Skeletal muscle satellite cell (primary cell): Measurements from ENCODE around the gene SOX6.

Experiments
- H3K27me3 ChIP-seq: 2 replicates; pipeline ENCODE4 v1.7.0; 2013; ENCODE audit warnings: low read length; ENCODE audit not compliant: control insufficient read depth, insufficient read depth
- H3K36me3 ChIP-seq: 2 replicates; pipeline ENCODE4 v1.7.0; 2013; ENCODE audit warnings: mild to moderate bottlenecking, control low read depth, low read length; ENCODE audit not compliant: insufficient read depth
- H3K4me1 ChIP-seq: 2 replicates; pipeline ENCODE4 v1.7.0; 2013; ENCODE audit warnings: low read length; ENCODE audit not compliant: control insufficient read depth, insufficient read depth
- H3K4me2 ChIP-seq: 2 replicates; pipeline ENCODE4 v1.7.0; 2013; ENCODE audit warnings: mild to moderate bottlenecking, low read length
- H3K4me3 ChIP-seq: 2 replicates; pipeline ENCODE4 v1.7.0; 2013; ENCODE audit warnings: low read length
- H3K9ac ChIP-seq: 2 replicates; pipeline ENCODE4 v1.7.0; 2013; ENCODE audit warnings: mild to moderate bottlenecking, low read depth, low read length, moderate library complexity
- H3K9me3 ChIP-seq: replicated peaks from 2 replicates; pipeline ENCODE4 v1.7.0; 2013; ENCODE audit warnings: mild to moderate bottlenecking, control low read depth, low read length

SOX6 gene

DNA sequence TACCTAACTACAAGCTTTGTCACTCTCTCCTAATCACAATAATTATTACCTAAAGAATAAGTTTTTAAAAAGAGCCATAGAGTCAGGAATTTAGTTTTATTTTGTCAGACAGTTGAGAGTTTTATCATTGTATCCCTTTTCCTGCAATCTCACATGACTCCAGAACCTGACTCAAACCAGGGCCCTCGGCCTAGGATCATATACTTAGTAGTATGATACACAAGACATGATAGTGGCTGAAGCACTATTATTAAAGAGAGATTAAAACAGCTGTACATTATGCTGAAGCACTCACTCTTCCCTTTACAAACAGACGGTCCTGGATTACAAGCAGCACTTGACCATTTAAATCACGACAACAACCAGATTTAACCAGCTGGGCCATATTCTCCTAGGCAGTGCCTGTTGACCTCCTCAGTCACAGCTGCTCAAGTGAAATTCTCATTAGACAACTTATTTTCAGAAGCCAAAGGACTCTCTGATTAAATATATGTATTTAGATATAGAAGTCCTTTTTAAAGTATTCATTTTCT is 44.0 kb downstream of the SOX6 start:
- Histone ChIP-seq H3K9ac (no peak overlapping the region), H3K36me3 (no peaks in the 10 kb centered on the region), H3K4me1 (no peaks in the 10 kb centered on the region), H3K27me3 (no peaks in the 10 kb centered on the region), H3K4me3 (no peak overlapping the region), H3K4me2 (no peak overlapping the region), H3K9me3 (no peaks in the 10 kb centered on the region)

DNA sequence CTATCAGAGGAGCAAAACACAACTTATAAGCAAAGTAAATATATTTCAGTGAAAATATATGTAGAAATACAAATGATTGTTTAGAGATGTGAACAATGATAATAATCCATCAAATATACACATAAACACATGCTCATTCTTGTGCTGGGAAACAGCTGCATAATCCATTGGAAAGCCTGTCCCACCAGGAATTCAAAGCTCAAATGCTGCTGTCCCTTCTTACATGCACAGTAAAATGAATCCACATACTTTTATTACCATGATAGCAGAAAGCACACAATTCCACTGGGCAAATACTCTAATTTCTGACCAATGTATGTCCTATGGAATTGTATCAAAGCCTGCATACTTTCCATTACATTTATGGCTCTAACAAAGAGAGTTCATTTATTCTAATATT is 44.5 kb downstream of the SOX6 start:
- Histone ChIP-seq H3K27me3 (no peaks in the 10 kb centered on the region), H3K36me3 (no peaks in the 10 kb centered on the region), H3K9ac (no peak overlapping the region), H3K9me3 (no peaks in the 10 kb centered on the region), H3K4me3 (no peak overlapping the region), H3K4me1 (no peaks in the 10 kb centered on the region), H3K4me2 (no peak overlapping the region)

DNA sequence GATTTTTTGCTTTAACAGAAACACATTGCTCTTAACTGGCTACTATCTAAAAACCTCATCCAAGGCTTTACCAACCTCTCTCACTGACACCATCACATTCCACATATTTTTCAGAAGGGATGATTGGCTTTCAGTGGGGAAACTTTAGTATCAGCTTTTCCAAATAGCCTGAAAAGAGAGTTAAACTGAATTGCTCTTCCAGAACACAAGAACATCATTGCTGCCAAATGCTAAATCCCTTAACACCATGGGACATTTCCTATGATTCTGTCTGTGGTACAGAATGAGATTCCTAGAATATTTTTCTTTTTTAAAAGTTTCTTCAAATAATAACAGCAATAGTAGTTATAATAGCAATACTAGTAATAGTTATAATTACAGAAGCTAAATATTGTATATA is 45.4 kb downstream of the SOX6 start:
- no peak overlapping the region for H3K9ac ChIP-seq
- no peaks in the 10 kb centered on the region for H3K27me3 ChIP-seq
- no peak overlapping the region for H3K4me3 ChIP-seq
- no peaks in the 10 kb centered on the region for H3K9me3 ChIP-seq
- no peak overlapping the region for H3K4me2 ChIP-seq
- no peaks in the 10 kb centered on the region for H3K36me3 ChIP-seq
- peaks cover 4% of the 10 kb centered on the region for H3K4me1 ChIP-seq

DNA sequence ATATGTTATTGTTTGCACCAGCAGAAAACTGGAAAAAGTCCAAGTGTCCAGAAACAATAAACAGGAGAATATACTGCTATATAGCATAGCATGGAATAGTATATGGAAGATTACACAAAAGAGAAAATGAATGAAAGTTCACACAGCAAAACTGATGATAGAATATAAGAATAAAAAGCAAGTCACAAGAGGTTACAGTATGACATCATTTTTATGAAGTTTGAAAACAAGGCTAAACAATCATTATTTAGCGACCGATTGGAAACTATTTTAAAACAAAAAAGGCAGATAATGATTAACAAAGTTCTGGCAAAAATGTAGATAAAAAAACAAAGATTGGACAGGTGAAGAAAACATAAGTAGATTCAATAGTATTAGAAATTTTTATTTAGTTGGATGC is 47.1 kb downstream of the SOX6 start:
- H3K36me3 ChIP-seq: no peaks in the 10 kb centered on the region
- no peaks in the 10 kb centered on the region for H3K27me3 ChIP-seq
- no peak overlapping the region for H3K9ac ChIP-seq
- peaks cover 5% of the 10 kb centered on the region for H3K4me1 ChIP-seq
- no peak overlapping the region for H3K4me3 ChIP-seq
- H3K9me3 ChIP-seq: no peaks in the 10 kb centered on the region
- no peak overlapping the region for H3K4me2 ChIP-seq

DNA sequence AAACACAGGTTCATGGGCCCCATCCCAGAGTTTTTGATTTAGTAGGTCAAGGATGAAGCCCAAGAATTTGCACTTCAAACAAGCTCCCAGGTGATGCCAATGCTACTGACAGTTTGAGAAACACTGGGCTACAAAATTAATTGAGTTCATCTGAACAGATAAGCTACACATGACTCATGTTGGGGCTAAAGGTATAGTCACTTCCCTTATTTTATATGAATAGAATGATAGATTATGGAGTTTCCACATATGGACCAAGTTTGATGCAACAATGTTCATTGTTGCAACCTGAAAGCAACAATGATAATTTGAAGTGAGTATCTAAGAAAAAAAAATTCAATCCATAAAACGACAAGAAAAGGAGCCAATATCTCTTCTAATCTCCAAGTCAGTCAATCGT is 54.9 kb downstream of the SOX6 start:
- Histone ChIP-seq H3K4me2 (no peak overlapping the region), H3K36me3 (no peaks in the 10 kb centered on the region), H3K4me1 (peaks cover 5% of the 10 kb centered on the region), H3K9ac (no peak overlapping the region), H3K27me3 (no peaks in the 10 kb centered on the region), H3K9me3 (no peaks in the 10 kb centered on the region), H3K4me3 (no peak overlapping the region)

DNA sequence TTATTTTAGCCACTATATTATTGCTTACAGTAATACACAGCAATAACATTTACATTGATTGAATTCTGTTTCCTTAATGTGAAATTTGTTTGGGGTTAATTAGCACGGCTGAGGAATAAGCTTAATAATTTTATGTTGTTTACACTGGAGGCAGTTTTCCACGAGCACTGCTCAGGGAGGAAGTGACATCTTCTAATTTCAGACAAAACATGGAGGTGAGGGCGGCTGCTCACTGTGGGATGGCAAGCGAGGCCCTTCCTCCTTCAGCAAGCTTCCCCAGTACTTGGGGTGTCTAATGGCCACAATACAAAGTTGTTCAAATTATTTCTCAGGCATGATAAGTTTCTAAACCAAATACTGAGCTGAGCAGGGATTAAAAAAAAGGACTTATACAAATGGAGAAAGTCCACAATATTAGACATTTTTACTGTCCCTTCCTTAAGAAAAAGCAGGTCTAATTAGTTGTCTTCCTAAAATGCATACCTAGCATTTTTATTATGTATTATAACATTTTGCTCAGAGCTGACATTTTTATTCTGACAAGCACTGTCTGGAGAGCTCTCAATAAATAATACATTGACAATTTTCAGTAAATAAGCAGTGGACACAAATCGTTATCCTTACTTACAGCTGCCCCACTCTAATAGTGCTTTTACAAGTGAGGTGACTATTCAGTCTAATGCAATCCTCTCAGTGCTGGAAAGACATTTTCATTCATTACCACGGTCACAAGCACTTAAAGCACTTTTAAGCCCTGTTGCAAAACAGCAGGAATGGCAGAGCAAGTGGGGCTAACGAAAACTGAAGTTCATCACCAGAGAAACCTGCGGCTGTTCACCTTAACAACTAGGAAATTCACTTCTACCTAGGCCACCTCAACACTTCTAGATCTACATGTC is 56.2 kb downstream of the SOX6 start:
- no peaks in the 10 kb centered on the region for H3K4me1 ChIP-seq
- no peak overlapping the region for H3K4me3 ChIP-seq
- no peaks in the 10 kb centered on the region for H3K27me3 ChIP-seq
- no peak overlapping the region for H3K4me2 ChIP-seq
- no peak overlapping the region for H3K9ac ChIP-seq
- no peaks in the 10 kb centered on the region for H3K9me3 ChIP-seq
- H3K36me3 ChIP-seq: no peaks in the 10 kb centered on the region

DNA sequence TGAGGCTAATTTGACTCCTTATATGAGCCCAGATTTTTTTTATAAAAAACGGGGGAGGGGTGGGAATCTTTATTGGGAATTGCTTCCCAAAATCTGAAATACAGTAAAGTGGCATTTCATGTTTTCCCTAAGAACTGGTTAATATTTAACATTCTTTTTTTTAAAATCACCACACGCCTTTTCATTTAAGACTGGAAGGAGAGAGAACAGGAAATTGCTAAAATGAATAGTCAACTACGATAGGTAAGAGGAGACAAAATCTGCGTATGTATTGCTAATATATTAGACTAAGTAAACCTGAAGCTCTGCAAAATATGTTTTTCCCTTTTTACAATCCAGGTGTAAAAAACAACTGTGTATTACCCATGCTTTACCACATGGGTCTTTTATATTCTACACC is 57.0 kb downstream of the SOX6 start:
- Histone ChIP-seq H3K36me3 (no peaks in the 10 kb centered on the region), H3K27me3 (no peaks in the 10 kb centered on the region), H3K4me1 (no peaks in the 10 kb centered on the region), H3K4me3 (no peak overlapping the region), H3K4me2 (no peak overlapping the region), H3K9me3 (no peaks in the 10 kb centered on the region), H3K9ac (no peak overlapping the region)

DNA sequence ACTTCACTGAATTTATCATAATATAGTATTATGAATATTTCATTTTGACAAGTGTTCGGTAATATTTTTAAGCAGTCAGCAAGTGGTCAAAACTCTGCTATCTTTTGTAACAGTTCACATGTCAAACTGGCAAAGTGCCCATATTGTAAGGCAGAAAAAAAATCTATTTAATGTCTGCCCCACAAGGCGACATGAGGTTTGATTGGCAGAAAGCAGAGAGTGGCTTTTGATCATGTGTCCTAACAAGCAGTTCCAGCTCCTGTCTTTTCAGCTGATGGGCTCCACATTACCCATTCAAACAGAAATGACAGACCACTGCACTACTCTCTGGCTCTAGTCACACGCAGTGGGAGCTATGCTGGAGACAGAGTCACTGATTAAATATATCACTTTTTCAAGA is 59.0 kb downstream of the SOX6 start:
- no peak overlapping the region for H3K4me2 ChIP-seq
- no peak overlapping the region for H3K4me3 ChIP-seq
- H3K9me3 ChIP-seq: no peaks in the 10 kb centered on the region
- H3K36me3 ChIP-seq: no peaks in the 10 kb centered on the region
- no peaks in the 10 kb centered on the region for H3K27me3 ChIP-seq
- H3K9ac ChIP-seq: no peak overlapping the region
- H3K4me1 ChIP-seq: no peaks in the 10 kb centered on the region

DNA sequence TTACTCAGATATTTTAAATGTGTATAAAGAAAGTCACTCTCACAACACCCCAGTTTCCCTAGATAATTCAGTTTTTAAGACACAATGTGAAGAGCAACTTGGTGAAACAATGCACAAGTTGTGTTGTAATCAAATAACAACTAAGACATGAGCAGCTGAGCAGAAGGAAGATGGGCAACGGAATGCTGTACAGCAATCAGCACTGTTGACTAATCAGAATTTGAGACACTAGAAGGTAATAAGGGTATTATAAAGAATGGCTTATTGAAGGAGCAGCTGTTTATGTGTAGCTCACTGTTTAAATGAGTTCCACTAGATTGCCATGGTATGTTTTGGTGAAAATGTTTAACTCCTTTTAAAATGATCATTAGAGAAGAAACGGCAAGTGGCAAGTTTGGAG is 60.1 kb downstream of the SOX6 start:
- H3K36me3 ChIP-seq: no peaks in the 10 kb centered on the region
- no peaks in the 10 kb centered on the region for H3K27me3 ChIP-seq
- H3K4me2 ChIP-seq: no peak overlapping the region
- H3K9me3 ChIP-seq: no peaks in the 10 kb centered on the region
- no peak overlapping the region for H3K4me3 ChIP-seq
- H3K9ac ChIP-seq: no peak overlapping the region
- no peaks in the 10 kb centered on the region for H3K4me1 ChIP-seq

DNA sequence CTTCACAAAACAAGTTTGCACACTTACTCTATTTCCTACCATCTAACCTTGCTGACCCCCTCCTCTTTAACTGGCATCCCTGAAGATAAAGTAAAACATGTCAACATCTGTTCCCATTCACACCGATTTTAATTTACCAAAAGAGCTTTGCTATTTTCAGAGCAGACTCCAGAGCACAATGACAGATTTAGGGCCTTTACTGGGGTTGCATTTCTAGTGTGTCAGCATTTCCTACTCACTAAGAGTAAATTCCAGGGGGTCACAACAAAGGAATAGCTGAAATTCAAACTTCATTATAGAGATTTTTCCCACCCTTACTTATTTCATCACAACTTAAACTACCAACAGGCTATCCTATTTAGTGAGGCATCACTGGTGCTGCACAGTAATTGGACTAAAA is 60.8 kb downstream of the SOX6 start:
- H3K9me3 ChIP-seq: no peaks in the 10 kb centered on the region
- no peak overlapping the region for H3K4me3 ChIP-seq
- H3K4me1 ChIP-seq: no peaks in the 10 kb centered on the region
- no peak overlapping the region for H3K9ac ChIP-seq
- no peak overlapping the region for H3K4me2 ChIP-seq
- no peaks in the 10 kb centered on the region for H3K27me3 ChIP-seq
- H3K36me3 ChIP-seq: no peaks in the 10 kb centered on the region

DNA sequence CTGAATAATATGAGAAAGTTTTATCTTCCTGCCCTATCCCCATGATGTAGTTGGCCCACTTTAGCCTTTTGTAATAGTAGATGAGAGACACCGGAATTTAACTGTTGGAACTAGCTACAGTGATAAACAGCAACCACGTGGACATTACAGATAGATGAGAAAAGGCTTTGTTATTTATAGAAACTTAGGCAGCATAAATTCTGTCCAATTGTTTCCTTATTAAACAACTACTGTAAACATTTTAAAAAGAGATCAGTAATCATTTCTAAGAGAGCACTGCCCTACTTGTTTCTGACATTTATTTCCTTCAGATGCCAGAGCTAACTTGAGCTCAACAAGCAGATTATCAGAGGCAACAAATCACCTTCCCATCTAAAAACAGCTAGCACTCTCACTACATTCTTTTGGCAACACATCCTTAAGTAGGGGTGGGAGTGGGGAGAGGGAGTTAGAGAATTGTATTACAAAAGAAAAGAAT is 63.1 kb downstream of the SOX6 start:
- Histone ChIP-seq H3K27me3 (no peaks in the 10 kb centered on the region), H3K4me1 (no peaks in the 10 kb centered on the region), H3K4me3 (no peak overlapping the region), H3K36me3 (no peaks in the 10 kb centered on the region), H3K4me2 (no peak overlapping the region), H3K9me3 (no peaks in the 10 kb centered on the region), H3K9ac (no peak overlapping the region)
